Sciatic nerve (tissue), 2 donors: Measurements from ENCODE around the gene KCNS1. TPM values are rescaled to one million over a fixed set of nuclear protein-coding genes. Genes with fewer than 3 reads are reported as not detected.
"Not testable (repeated sequence)": the region's sequence is repeated elsewhere in the genome, so short reads cannot be mapped to it uniquely, and the experiment has no call there.

Experiments
- ATAC-seq: fragments of 200-7000 bp; cut with Tn5 transposase; one replicate; pipeline ENCODE4 v1.9.1; 2020; ENCODE audit warnings: mild to moderate bottlenecking, moderate library complexity
- DNase-seq: peaks from one replicate; pipeline ENCODE4 v3.0.0-alpha.2; 2020; ENCODE audit warnings: low spot score
- intact Hi-C: fragments of 100-400 bp; cut with DNase I; formaldehyde crosslinking; loops from one replicate; pipeline ENCODE4 v1.14.2; 2022
- total RNA-seq: library from RNA; stranded (reverse); fragmentation: NEBNext Ultra II Directional; extraction: Animal tissue kit (Norgen Biotek cat#: 25700); gene quantifications from one replicate; pipeline ENCODE4 v1.2.1, GENCODE V29; 2021
- donor health status: DM: no; HTN: no; CAD: no.
- donor health status: DM: no; HTN: no; CAD: no.

Gene KCNS1
- total RNA-seq, 1 donor from 2014 or later: not detected

- ATAC-seq: no peak
Measured at GRCh38 chr20:45087097-45087790, 13.7 kb downstream of the KCNS1 start.

GRCh38 chr20:45085867-45086266 lies 15.1 kb downstream of the KCNS1 start:
- DNase-seq (no peak), ATAC-seq (no peak)
- intact Hi-C loops: no loop called here

More at GRCh38 chr20:45087097-45087790, 13.7 kb downstream of the KCNS1 start:
- intact Hi-C loops: no loop called here
- no peak for DNase-seq

- no peak for ATAC-seq
- no peak for DNase-seq
- intact Hi-C loops: no loop called here
Measured at GRCh38 chr20:45085289-45085688, 15.6 kb downstream of the KCNS1 start.

- intact Hi-C loops: no loop called here
- no peak for ATAC-seq
- no peak for DNase-seq
Measured at GRCh38 chr20:45083127-45083526, 17.8 kb downstream of the KCNS1 start.

GRCh38 chr20:45082468-45082867 lies 18.5 kb downstream of the KCNS1 start:
- intact Hi-C loops: no loop called here
- DNase-seq (no peak), ATAC-seq (no peak)

GRCh38 chr20:45080867-45081624 lies 19.9 kb downstream of the KCNS1 start:
- no peak for ATAC-seq
- intact Hi-C loops: no loop called here
- no peak for DNase-seq

GRCh38 chr20:45077559-45077958 lies 23.4 kb downstream of the KCNS1 start:
- DNase-seq: no peak
- intact Hi-C loops: no loop called here
- no peak for ATAC-seq

GRCh38 chr20:45073221-45073620 lies 27.7 kb downstream of the KCNS1 start:
- ATAC-seq: no peak

GRCh38 chr20:45072066-45072465 lies 28.9 kb downstream of the KCNS1 start:
- intact Hi-C loops: no loop called here
- ATAC-seq (no peak), DNase-seq (no peak)

More at GRCh38 chr20:45073221-45073620, 27.7 kb downstream of the KCNS1 start:
- no peak for DNase-seq
- intact Hi-C loops: no loop called here

- intact Hi-C loops: no loop called here
- ATAC-seq (no peak), DNase-seq (no peak)
Measured at GRCh38 chr20:45070932-45071632, 29.8 kb downstream of the KCNS1 start.

- ATAC-seq: no peak
- intact Hi-C loops: no loop called here
Measured at GRCh38 chr20:45069261-45069660, 31.7 kb downstream of the KCNS1 start.

GRCh38 chr20:45067558-45067957 lies 33.4 kb downstream of the KCNS1 start:
- ATAC-seq (no peak), DNase-seq (no peak)
- intact Hi-C loops: no loop called here

More at GRCh38 chr20:45069261-45069660, 31.7 kb downstream of the KCNS1 start:
- no peak for DNase-seq

GRCh38 chr20:45067087-45067486 lies 33.8 kb downstream of the KCNS1 start:
- intact Hi-C loops: no loop called here
- DNase-seq (no peak), ATAC-seq (no peak)

- intact Hi-C loops: no loop called here
- DNase-seq (no peak), ATAC-seq (no peak)
Measured at GRCh38 chr20:45066372-45066771, 34.6 kb downstream of the KCNS1 start.

- ATAC-seq (no peak), DNase-seq (no peak)
- intact Hi-C loops: no loop called here
Measured at GRCh38 chr20:45064812-45065211, 36.1 kb downstream of the KCNS1 start.

- intact Hi-C loops, ATAC-seq, DNase-seq: not testable (repeated sequence)
Measured at GRCh38 chr20:45063107-45063506, 37.8 kb downstream of the KCNS1 start.

- intact Hi-C loops: no loop called here
- DNase-seq: no peak
- ATAC-seq: no peak
Measured at GRCh38 chr20:45061244-45061643, 39.7 kb downstream of the KCNS1 start.

GRCh38 chr20:45060294-45060693 lies 40.6 kb downstream of the KCNS1 start:
- intact Hi-C loops: no loop called here
- ATAC-seq (no peak), DNase-seq (no peak)

GRCh38 chr20:45059022-45059728 lies 41.8 kb downstream of the KCNS1 start:
- no peak for ATAC-seq
- DNase-seq: no peak
- intact Hi-C loops: no loop called here
